HEK293T (cell line): ENCODE results near the gene PAM16.

Source experiments
- CTCF ChIA-PET: fragments of 350-600 bp; formaldehyde crosslinking; extraction: SDS; loops from one replicate; lab custom pipeline; 2021; ENCODE audit warnings: antibody characterized with exemption, inconsistent platforms; lab: Yijun Ruan, JAX
- POLR2A ChIA-PET: fragments of 350-600 bp; formaldehyde crosslinking; extraction: SDS; loops from one replicate; lab custom pipeline; 2020; ENCODE audit warnings: antibody characterized with exemption, inconsistent platforms; lab: Yijun Ruan, JAX
- DNase-seq: peaks from one replicate; pipeline ENCODE4 v3.0.0; 2012; ENCODE audit warnings: mixed read lengths; ENCODE audit errors: extremely low spot score
- ARNT ChIP-seq: fragments of 450-650 bp; IDR thresholded peaks from 2 replicates; pipeline ENCODE4 v1.6.1; 2017; ENCODE audit warnings: mild to moderate bottlenecking
- BHLHE40 ChIP-seq: fragments of 450-650 bp; IDR thresholded peaks from 2 replicates; pipeline ENCODE4 v1.6.1; 2016; ENCODE audit warnings: mild to moderate bottlenecking, moderate library complexity, borderline replicate concordance
- CTBP1 ChIP-seq: fragments of 450-650 bp; IDR thresholded peaks from 2 replicates; pipeline ENCODE4 v1.6.1; 2016; ENCODE audit warnings: borderline replicate concordance
- ELF4 ChIP-seq: fragments of 450-650 bp; IDR thresholded peaks from 2 replicates; pipeline ENCODE4 v1.6.1; 2017; ENCODE audit warnings: antibody characterized with exemption
- FOXA1 ChIP-seq: fragments of 450-650 bp; IDR thresholded peaks from 2 replicates; pipeline ENCODE4 v1.6.1; 2016; ENCODE audit warnings: mild to moderate bottlenecking
- FOXK2 ChIP-seq: fragments of 450-650 bp; IDR thresholded peaks from 2 replicates; pipeline ENCODE4 v1.6.1; 2016; ENCODE audit warnings: mild to moderate bottlenecking
- FOXM1 ChIP-seq: fragments of 450-650 bp; IDR thresholded peaks from 2 replicates; pipeline ENCODE4 v1.6.1; 2017; ENCODE audit warnings: mild to moderate bottlenecking, borderline replicate concordance
- HDGF ChIP-seq: fragments of 450-650 bp; IDR thresholded peaks from 2 replicates; pipeline ENCODE4 v1.6.1; 2017; ENCODE audit warnings: antibody characterized with exemption, borderline replicate concordance
- L3MBTL2 ChIP-seq: fragments of 450-650 bp; conservative IDR thresholded peaks from 2 replicates; pipeline ENCODE4 v1.6.1; 2016; ENCODE audit warnings: mild to moderate bottlenecking
- LEF1 ChIP-seq: fragments of 450-650 bp; IDR thresholded peaks from 2 replicates; pipeline ENCODE4 v1.6.1; 2017; ENCODE audit warnings: mild to moderate bottlenecking, borderline replicate concordance
- NFRKB ChIP-seq: fragments of 450-650 bp; IDR thresholded peaks from 2 replicates; pipeline ENCODE4 v1.6.1; 2016; ENCODE audit warnings: mild to moderate bottlenecking, moderate library complexity
- PKNOX1 ChIP-seq: fragments of 450-650 bp; IDR thresholded peaks from 2 replicates; pipeline ENCODE4 v1.6.1; 2016
- SP1 ChIP-seq: fragments of 450-650 bp; IDR thresholded peaks from 2 replicates; pipeline ENCODE4 v1.6.1; 2017
- SUZ12 ChIP-seq: fragments of 450-650 bp; IDR thresholded peaks from 2 replicates; pipeline ENCODE4 v1.6.1; 2016; ENCODE audit warnings: mild to moderate bottlenecking
- TARDBP ChIP-seq: fragments of 450-650 bp; IDR thresholded peaks from 2 replicates; pipeline ENCODE4 v1.6.1; 2016
- ZNF384 ChIP-seq: fragments of 450-650 bp; IDR thresholded peaks from 2 replicates; pipeline ENCODE4 v1.6.1; 2016

The PAM16 gene

GRCh38 chr16:4391631-4392381 lies 40.7 kb upstream of the PAM16 start:
- TF ChIP-seq FOXK2 (no peak), HDGF (no peak), BHLHE40 (no peak), ELF4 (no peak), CTBP1 (no peak), ZNF384 (no peak), SUZ12 (no peak), PKNOX1 (no peak)
- DNase-seq: no peak
- POLR2A ChIA-PET: no interaction called here
- CTCF ChIA-PET: interaction anchor here (1.2 to 2.5 kb wide), 2 partner anchors 10 to 12 kb away, joined by 4 to 12 read pairs; no protein-coding TSS in a partner anchor

GRCh38 chr16:4390266-4391260 lies 39.4 kb upstream of the PAM16 start:
- DNase-seq: no peak
- POLR2A ChIA-PET: no interaction called here
- CTCF ChIA-PET: interaction anchor here (0.6 to 2.5 kb wide), 3 partner anchors 12 to 73 kb away, joined by 3 to 12 read pairs (median 4); no protein-coding TSS in a partner anchor
- TF ChIP-seq FOXK2 (no peak), ARNT (no peak), BHLHE40 (no peak)

GRCh38 chr16:4389051-4389955 lies 38.2 kb upstream of the PAM16 start:
- DNase-seq: no peak
- POLR2A ChIA-PET: no interaction called here

GRCh38 chr16:4388271-4389021 lies 37.3 kb upstream of the PAM16 start:
- TF ChIP-seq ELF4 (no peak), HDGF (no peak), LEF1 (no peak), CTBP1 (no peak), PKNOX1 (no peak), BHLHE40 (no peak), L3MBTL2 (no peak), FOXA1 (no peak), ZNF384 (no peak), NFRKB (no peak), FOXM1 (no peak), TARDBP (no peak), SP1 (no peak), SUZ12 (no peak), FOXK2 (no peak), ARNT (no peak)
- POLR2A ChIA-PET: no interaction called here
- CTCF ChIA-PET: interaction anchor here (1.0 to 1.9 kb wide), 3 partner anchors 14 to 134 kb away, joined by 3 to 9 read pairs (median 4); no protein-coding TSS in a partner anchor
- no peak for DNase-seq

More at GRCh38 chr16:4389051-4389955, 38.2 kb upstream of the PAM16 start:
- no peak for TF ChIP-seq SUZ12
- no peak for TF ChIP-seq PKNOX1
- TF ChIP-seq ARNT: no peak
- TF ChIP-seq ELF4: no peak
- no peak for TF ChIP-seq CTBP1
- TF ChIP-seq SP1: no peak
- no peak for TF ChIP-seq FOXM1
- no peak for TF ChIP-seq FOXA1
- no peak for TF ChIP-seq LEF1
- TF ChIP-seq ZNF384: no peak
- TF ChIP-seq TARDBP: no peak
- TF ChIP-seq L3MBTL2: no peak
- CTCF ChIA-PET: interaction anchor here (0.6 to 1.9 kb wide), 5 partner anchors 13 to 135 kb away, joined by 3 to 9 read pairs (median 4); no protein-coding TSS in a partner anchor
